LNCaP clone FGC (cell line): ENCODE measurements around the gene PSD4.

ENCODE experiments used
- DNase-seq: peaks from one replicate; pipeline ENCODE4 v3.0.0-alpha.2; 2011; ENCODE audit warnings: low read depth
- H3K4me3 ChIP-seq: 2 replicates; pipeline ENCODE4 v1.5.1; 2011; ENCODE audit warnings: mild to moderate bottlenecking, low read depth, low read length, control low read depth
- TF ChIP-seq, protein P1 (sequence below): IDR thresholded peaks from 2 replicates; pipeline ENCODE4 v1.5.1; 2012; ENCODE audit warnings: mild to moderate bottlenecking; ENCODE audit not compliant: control insufficient read depth, insufficient read depth; ENCODE audit errors: extremely low read depth

The PSD4 gene

DNA sequence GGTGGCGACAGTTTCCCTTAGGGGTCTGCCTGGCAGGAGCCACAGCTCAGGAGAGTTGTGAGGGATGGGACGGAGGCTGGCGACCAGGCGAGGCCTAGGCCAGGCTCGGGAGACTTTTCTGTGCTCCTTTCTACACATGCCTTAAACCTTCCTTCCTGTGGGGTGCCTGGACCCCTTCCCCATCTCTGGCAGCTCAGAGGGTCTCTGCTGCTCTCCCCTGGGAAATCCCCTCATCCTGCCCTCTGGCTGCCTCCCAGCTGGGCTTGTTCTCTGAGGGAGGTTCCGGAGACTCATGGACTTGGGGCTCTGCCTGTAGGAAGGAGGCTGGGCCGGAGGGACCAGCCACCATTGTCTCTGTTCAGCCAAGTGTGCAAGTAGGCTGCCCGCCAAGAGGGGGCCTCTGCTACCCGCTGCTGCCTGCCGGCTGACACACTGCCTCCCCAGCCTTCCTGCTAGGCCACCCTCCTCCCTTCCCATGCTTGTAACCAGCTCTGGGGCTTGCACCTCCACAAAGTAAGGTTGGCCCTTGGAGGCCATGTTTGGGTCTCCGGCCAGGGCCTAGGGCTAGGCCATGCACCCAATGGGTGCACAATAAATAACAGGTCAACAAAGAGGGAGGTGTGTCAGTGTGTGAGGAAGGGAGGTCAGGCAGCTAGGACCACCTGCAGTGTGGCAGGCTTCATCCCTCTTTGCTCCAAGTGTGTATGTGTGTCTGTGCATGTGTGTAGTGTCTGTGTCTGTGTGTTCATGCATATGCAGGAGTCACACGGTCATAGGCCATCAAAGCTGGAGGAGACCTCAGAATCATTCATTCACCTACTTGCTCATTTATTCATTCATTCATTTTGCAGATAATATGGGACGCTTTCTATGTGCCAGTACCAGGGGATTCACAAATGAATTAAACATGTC lies 28.8 kb downstream of the PSD4 start:
- no peak for DNase-seq
- no peak overlapping the region for H3K4me3 ChIP-seq
- TF ChIP-seq, protein P1, sequence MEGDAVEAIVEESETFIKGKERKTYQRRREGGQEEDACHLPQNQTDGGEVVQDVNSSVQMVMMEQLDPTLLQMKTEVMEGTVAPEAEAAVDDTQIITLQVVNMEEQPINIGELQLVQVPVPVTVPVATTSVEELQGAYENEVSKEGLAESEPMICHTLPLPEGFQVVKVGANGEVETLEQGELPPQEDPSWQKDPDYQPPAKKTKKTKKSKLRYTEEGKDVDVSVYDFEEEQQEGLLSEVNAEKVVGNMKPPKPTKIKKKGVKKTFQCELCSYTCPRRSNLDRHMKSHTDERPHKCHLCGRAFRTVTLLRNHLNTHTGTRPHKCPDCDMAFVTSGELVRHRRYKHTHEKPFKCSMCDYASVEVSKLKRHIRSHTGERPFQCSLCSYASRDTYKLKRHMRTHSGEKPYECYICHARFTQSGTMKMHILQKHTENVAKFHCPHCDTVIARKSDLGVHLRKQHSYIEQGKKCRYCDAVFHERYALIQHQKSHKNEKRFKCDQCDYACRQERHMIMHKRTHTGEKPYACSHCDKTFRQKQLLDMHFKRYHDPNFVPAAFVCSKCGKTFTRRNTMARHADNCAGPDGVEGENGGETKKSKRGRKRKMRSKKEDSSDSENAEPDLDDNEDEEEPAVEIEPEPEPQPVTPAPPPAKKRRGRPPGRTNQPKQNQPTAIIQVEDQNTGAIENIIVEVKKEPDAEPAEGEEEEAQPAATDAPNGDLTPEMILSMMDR, result no peak

DNA sequence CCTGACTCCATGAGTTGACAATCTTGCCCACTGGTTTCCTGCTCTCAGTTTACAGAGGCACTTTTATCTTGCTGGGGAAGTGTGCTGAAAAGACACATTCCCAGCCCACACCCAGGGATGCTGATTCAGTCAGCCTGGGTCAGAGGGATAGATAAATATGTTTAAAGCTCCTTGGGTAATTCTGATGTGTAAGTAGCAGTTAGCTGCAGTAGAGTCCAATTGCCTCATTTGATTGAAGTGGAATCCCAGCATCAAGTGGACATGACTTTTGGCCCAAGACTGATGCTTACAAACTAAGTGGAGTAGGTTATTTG lies 29.4 kb downstream of the PSD4 start:
- no peak overlapping the region for H3K4me3 ChIP-seq
- TF ChIP-seq, protein P1, result no peak
- DNase-seq, result no peak

DNA sequence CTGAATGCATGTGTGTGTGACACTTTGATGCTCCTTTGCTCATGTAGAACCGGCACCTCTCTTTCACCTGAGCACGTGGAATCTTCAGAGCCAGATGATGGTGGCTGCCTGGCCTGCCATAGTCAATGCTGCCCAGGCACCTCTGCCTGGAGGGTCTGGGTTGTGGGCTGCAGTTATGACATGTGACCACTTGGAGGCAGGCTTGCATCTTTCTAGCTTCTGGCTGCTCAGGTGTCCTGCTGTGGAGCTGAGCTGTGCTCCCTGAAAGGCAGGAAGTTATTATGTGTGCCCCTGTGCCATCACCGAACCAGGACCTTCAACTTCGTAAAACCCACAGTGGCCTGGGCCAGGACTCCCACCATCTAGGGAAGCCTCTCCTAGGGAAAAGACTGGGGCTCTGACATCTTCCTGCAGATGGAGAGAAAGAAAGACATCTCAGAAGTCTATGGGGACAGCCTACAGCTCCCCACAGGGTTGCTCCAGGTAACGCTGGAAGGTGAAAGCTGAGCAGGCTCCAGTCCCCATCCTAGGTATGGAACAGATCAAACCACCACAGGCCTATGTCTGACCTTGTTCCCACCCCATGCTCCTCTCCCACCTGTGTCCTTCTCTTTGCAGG lies 30.2 kb downstream of the PSD4 start:
- DNase-seq, result no peak
- no peak overlapping the region for H3K4me3 ChIP-seq
- TF ChIP-seq, protein P1, result peak; percentile 89

DNA sequence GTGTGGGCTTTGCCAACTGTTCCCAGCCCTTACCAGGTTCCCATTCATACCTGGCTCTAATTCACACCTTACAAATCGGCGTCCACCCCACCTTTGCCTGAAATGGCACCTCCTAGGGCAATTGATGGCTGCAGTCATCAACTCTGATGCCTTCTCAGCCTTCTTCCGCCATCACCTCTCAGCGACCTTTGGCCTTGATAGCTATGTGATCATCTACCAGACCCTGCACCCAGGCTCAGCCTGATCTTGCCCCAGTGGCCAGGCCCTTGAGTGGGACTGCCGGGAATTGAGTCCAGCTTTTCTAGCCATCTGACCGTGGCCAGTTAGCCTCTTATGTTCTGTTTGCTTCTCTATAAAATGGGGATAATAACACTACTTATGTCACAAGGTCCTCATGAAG lies 32.5 kb downstream of the PSD4 start:
- no peak for DNase-seq
- no peak overlapping the region for H3K4me3 ChIP-seq
- TF ChIP-seq, protein P1, result no peak

DNA sequence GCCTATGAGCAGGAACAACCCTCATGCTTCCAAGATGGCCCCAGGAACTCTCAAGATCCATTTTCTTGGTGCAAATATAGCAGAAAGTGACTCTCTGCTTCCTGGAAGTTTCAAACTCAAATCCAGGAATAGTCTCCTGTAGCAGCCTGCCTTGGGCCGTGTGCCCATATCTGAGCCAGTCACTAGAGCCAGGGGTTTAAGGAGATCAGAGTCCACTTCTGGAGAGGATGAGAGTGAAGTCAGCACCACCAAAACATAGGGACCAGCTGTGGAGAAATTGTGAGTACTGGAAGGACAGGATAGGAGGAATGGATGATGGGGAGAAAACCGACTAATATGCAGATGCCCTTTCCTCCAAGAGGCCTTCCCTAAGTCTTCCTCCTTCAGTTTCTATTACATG lies 33.2 kb downstream of the PSD4 start:
- no peak overlapping the region for H3K4me3 ChIP-seq
- DNase-seq, result no peak
- TF ChIP-seq, protein P1, result no peak

DNA sequence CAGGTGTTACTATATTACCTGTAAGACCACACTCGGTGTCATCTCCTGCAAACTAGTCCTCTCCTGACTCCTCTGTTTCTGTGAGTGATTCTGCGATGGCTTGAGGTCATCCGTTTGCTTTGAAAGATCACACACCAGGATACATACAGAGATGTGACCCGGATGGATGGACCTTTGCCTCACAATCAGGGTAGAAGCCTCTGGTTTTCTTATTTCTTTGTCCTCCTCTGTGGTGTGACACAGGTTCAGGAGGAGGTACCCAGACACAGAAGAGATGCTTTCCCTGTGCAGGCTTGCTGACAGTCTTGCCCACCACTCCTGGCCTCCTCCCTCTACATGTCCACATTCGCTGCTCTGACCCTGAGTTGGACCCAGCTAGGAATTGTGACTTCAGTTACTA lies 34.6 kb downstream of the PSD4 start:
- TF ChIP-seq, protein P1, result no peak
- H3K4me3 ChIP-seq, result no peak overlapping the region

More for the DNA sequence above, 34.6 kb downstream of the PSD4 start:
- no peak for DNase-seq
